CD4-positive, alpha-beta T cell (primary cell): ENCODE data around the gene FBXL14. TPM values are rescaled to one million over a fixed set of nuclear protein-coding genes. Genes with fewer than 3 reads are reported as not detected.

Source experiments
- ATAC-seq: fragments of 200-7000 bp; cut with Tn5 transposase; one replicate; pipeline ENCODE4 v1.10.0; 2022; ENCODE audit warnings: mild to moderate bottlenecking; ENCODE audit not compliant: poor library complexity
- CTCF ChIA-PET: fragments of 350-600 bp; sonication (Branson Sonifier 250); formaldehyde crosslinking; loops from one replicate; lab custom pipeline; 2021; ENCODE audit warnings: antibody characterized with exemption, inconsistent platforms; lab: Charles Lee
- POLR2A ChIA-PET: fragments of 350-600 bp; sonication (Branson Sonifier 250); formaldehyde crosslinking; loops from one replicate; lab custom pipeline; 2021; ENCODE audit warnings: antibody characterized with exemption, inconsistent platforms; lab: Charles Lee
- DNase-seq, 14 experiments: peaks; one replicate each; pipeline ENCODE4 v3.0.0-alpha.2; 2013 to 2020; ENCODE audit warnings: mixed read lengths in 2 of 14
- H3K27ac ChIP-seq, 2 donors: one replicate each; pipeline versions ENCODE4 v1.5.1 to v1.7.0; 2013; ENCODE audit warnings: low read length in 2 of 2, low read depth in 1 of 2, mild to moderate bottlenecking in 1 of 2
- H3K27me3 ChIP-seq, 2 experiments: 1 replicate in 1 of 2; 2 replicates in 1 of 2; pipeline versions ENCODE4 v1.6.1 to v1.7.0; 2013; ENCODE audit warnings: low read length in 2 of 2, control low read depth in 1 of 2, mild to moderate bottlenecking in 1 of 2, moderate library complexity in 1 of 2; ENCODE audit not compliant: insufficient read depth in 2 of 2, control insufficient read depth in 1 of 2
- H3K36me3 ChIP-seq: one replicate; pipeline ENCODE4 v1.6.1; 2013; ENCODE audit warnings: low read length, control low read depth; ENCODE audit not compliant: insufficient read depth
- H3K4me1 ChIP-seq: one replicate; pipeline ENCODE4 v1.6.1; 2013; ENCODE audit warnings: low read length, control low read depth; ENCODE audit not compliant: insufficient read depth
- H3K4me3 ChIP-seq: one replicate; pipeline ENCODE4 v1.5.1; 2013; ENCODE audit warnings: mild to moderate bottlenecking, low read length, moderate library complexity
- H3K9me3 ChIP-seq, 2 experiments: 1 replicate in 1 of 2; 2 replicates in 1 of 2; pipeline versions ENCODE4 v1.6.1 to v1.7.0; 2013; ENCODE audit warnings: low read length in 2 of 2, mild to moderate bottlenecking in 2 of 2, control low read depth in 1 of 2, moderate library complexity in 1 of 2; ENCODE audit not compliant: control insufficient read depth in 1 of 2, insufficient read depth in 1 of 2
- H3K27ac Mint-ChIP-seq: one replicate; pipeline ENCODE4 v1.8.0; 2020; ENCODE audit warnings: mixed read lengths
- H3K27me3 Mint-ChIP-seq: one replicate; pipeline ENCODE4 v1.8.0; 2021; ENCODE audit warnings: mixed read lengths
- H3K36me3 Mint-ChIP-seq: one replicate; pipeline ENCODE4 v1.8.0; 2021; ENCODE audit warnings: low read depth, mixed read lengths
- H3K4me1 Mint-ChIP-seq: one replicate; pipeline ENCODE4 v1.8.0; 2021; ENCODE audit warnings: low read depth, mixed read lengths
- H3K4me3 Mint-ChIP-seq: one replicate; pipeline ENCODE4 v1.8.0; 2020; ENCODE audit warnings: mild to moderate bottlenecking, mixed read lengths
- H3K9me3 Mint-ChIP-seq: one replicate; pipeline ENCODE4 v1.8.0; 2020; ENCODE audit warnings: mixed read lengths
- CTCF ChIP-seq: fragments of 200-600 bp; IDR thresholded peaks from one replicate; pipeline ENCODE4 v1.8.0; 2022; ENCODE audit warnings: antibody characterized with exemption, mild to moderate bottlenecking
- intact Hi-C, 2 experiments: fragments of 100-400 bp; cut with DNase I in 1 of 2; cut with micrococcal nuclease in 1 of 2; formaldehyde crosslinking; loops; one replicate each; pipeline versions ENCODE4 v1.15.1 to v1.9.0; 2023 to 2025; cut with DNase I, micrococcal nuclease
- total RNA-seq, 174 experiments: library from RNA in 2 of 174; stranded (reverse) in 2 of 174; gene quantifications; one replicate each; pipeline ENCODE4 v1.2.3 and lab custom pipeline; 2021 to 2026

FBXL14 gene
- total RNA-seq, 2 experiments from 2014 or later: 32.3 to 33.6 TPM

- H3K9me3 ChIP-seq: no peaks in the 10 kb centered on the region
- no peaks in the 10 kb centered on the region for H3K27me3 ChIP-seq
- Mint-ChIP-seq H3K27me3 (no peaks in the 10 kb centered on the region), H3K4me3 (no peak overlapping the region), H3K4me1 (no peaks in the 10 kb centered on the region), H3K36me3 (peaks cover 10% of the 10 kb centered on the region), H3K9me3 (no peaks in the 10 kb centered on the region), H3K27ac (no peak overlapping the region)
- H3K36me3 ChIP-seq: no peaks in the 10 kb centered on the region
- H3K4me1 ChIP-seq: no peaks in the 10 kb centered on the region
- no peak overlapping the region for H3K4me3 ChIP-seq
- DNase-seq: no peak
- ChIA-PET POLR2A (no interaction called here), CTCF (no interaction called here)
- intact Hi-C loops: no loop called here
- no peak for TF ChIP-seq CTCF
- H3K27ac ChIP-seq: no peak overlapping the region
- ATAC-seq: no peak
Measured at GRCh38 chr12:1565172-1565571, 29.2 kb downstream of the FBXL14 start.

GRCh38 chr12:1564067-1564466, 30.3 kb downstream of the FBXL14 start:
- Mint-ChIP-seq H3K27ac (no peak overlapping the region), H3K27me3 (no peaks in the 10 kb centered on the region), H3K36me3 (peaks cover 10% of the 10 kb centered on the region), H3K4me1 (no peaks in the 10 kb centered on the region), H3K4me3 (no peak overlapping the region), H3K9me3 (no peaks in the 10 kb centered on the region)
- DNase-seq (no peak), ATAC-seq (no peak)
- intact Hi-C loops: no loop called here
- H3K36me3 ChIP-seq: no peaks in the 10 kb centered on the region
- H3K4me3 ChIP-seq: no peak overlapping the region
- CTCF ChIA-PET: no interaction called here
- POLR2A ChIA-PET: no interaction called here
- H3K27ac ChIP-seq: no peak overlapping the region
- H3K27me3 ChIP-seq: no peaks in the 10 kb centered on the region
- H3K9me3 ChIP-seq: no peaks in the 10 kb centered on the region
- no peaks in the 10 kb centered on the region for H3K4me1 ChIP-seq
- no peak for TF ChIP-seq CTCF

GRCh38 chr12:1562813-1563407, 31.5 kb downstream of the FBXL14 start:
- Histone ChIP-seq H3K4me1 (no peaks in the 10 kb centered on the region), H3K27ac (no peak overlapping the region), H3K36me3 (no peaks in the 10 kb centered on the region), H3K27me3 (no peaks in the 10 kb centered on the region), H3K4me3 (no peak overlapping the region), H3K9me3 (no peaks in the 10 kb centered on the region)
- Mint-ChIP-seq H3K27me3 (no peaks in the 10 kb centered on the region), H3K36me3 (peaks cover 10% of the 10 kb centered on the region), H3K27ac (no peak overlapping the region), H3K4me1 (no peaks in the 10 kb centered on the region), H3K9me3 (no peaks in the 10 kb centered on the region), H3K4me3 (no peak overlapping the region)
- intact Hi-C loops: no loop called here
- ChIA-PET POLR2A (no interaction called here), CTCF (no interaction called here)
- no peak for DNase-seq
- ATAC-seq: no peak
- no peak for TF ChIP-seq CTCF
